GM21360 (cell line): ENCODE measurements around the gene COA3.

Experiments used
- ATAC-seq: cut with Tn5 transposase; IDR thresholded peaks from one replicate; pipeline ENCODE4 v1.9.1; 2021; ENCODE audit warnings: mild to moderate bottlenecking, moderate library complexity; ENCODE audit not compliant: unreplicated experiment

The COA3 gene

GRCh38 chr17:42798383-42799380 lies at the start of gene COA3, which contains the start of gene CNTD1:
COA3 (minus strand) TSS chr17:42798704; CDS start chr17:42798681, 23 bp downstream.
CNTD1 (plus strand) TSS chr17:42798861; CDS start chr17:42799068, 207 bp downstream.
- peak; percentile 54 for ATAC-seq

GRCh38 chr17:42848093-42848492 lies 49.6 kb upstream of the COA3 start:
- ATAC-seq, result no peak

- ATAC-seq, result no peak
These were observed 48.2 kb upstream of the COA3 start for GRCh38 chr17:42846594-42847280.

- no peak for ATAC-seq
These were observed 47.6 kb upstream of the COA3 start for GRCh38 chr17:42845918-42846593.

- no peak for ATAC-seq
These were observed 47.0 kb upstream of the COA3 start for GRCh38 chr17:42845556-42845917.

- ATAC-seq, result no peak
These were observed 46.5 kb upstream of the COA3 start for GRCh38 chr17:42844761-42845555.

GRCh38 chr17:42844271-42844670 lies 45.8 kb upstream of the COA3 start, which contains the start of gene AOC2:
AOC2 (plus strand) TSS chr17:42844580; CDS start chr17:42844627, 47 bp downstream.
- ATAC-seq, result no peak

GRCh38 chr17:42843358-42843934 lies 44.9 kb upstream of the COA3 start:
- no peak for ATAC-seq

GRCh38 chr17:42841975-42842685 lies 43.6 kb upstream of the COA3 start:
- no peak for ATAC-seq

GRCh38 chr17:42835732-42836131 lies 37.2 kb upstream of the COA3 start:
- ATAC-seq, result no peak

- ATAC-seq, result no peak
These were observed 35.4 kb upstream of the COA3 start for GRCh38 chr17:42833767-42834422.

GRCh38 chr17:42832934-42833766 lies 34.6 kb upstream of the COA3 start, which contains the start of gene PSME3:
PSME3 (plus strand) TSS chr17:42833397; CDS start chr17:42833632, 235 bp downstream.
- peak; percentile 75 for ATAC-seq

- ATAC-seq, result peak; percentile 2
These were observed 33.9 kb upstream of the COA3 start for GRCh38 chr17:42832213-42832933.

GRCh38 chr17:42830971-42831370 lies 32.5 kb upstream of the COA3 start:
- no peak for ATAC-seq

- ATAC-seq, result no peak
These were observed 29.0 kb upstream of the COA3 start for GRCh38 chr17:42827472-42827871.

- ATAC-seq, result no peak
These were observed 22.7 kb upstream of the COA3 start for GRCh38 chr17:42821176-42821575.

GRCh38 chr17:42819939-42820535 lies 21.5 kb upstream of the COA3 start:
- ATAC-seq, result no peak
